GM19240 (cell line): ENCODE measurements around the gene LDB2.
A peak's percentile ranks its signal among the peaks of the same experiment; 100 is the strongest.
"Not testable (repeated sequence)": the region's sequence is repeated elsewhere in the genome, so short reads cannot be mapped to it uniquely, and the experiment has no call there.

Experiments
- DNase-seq: peaks from one replicate; pipeline ENCODE4 v3.0.0; 2011; ENCODE audit warnings: low spot score; ENCODE audit not compliant: insufficient read length

LDB2 gene

DNA sequence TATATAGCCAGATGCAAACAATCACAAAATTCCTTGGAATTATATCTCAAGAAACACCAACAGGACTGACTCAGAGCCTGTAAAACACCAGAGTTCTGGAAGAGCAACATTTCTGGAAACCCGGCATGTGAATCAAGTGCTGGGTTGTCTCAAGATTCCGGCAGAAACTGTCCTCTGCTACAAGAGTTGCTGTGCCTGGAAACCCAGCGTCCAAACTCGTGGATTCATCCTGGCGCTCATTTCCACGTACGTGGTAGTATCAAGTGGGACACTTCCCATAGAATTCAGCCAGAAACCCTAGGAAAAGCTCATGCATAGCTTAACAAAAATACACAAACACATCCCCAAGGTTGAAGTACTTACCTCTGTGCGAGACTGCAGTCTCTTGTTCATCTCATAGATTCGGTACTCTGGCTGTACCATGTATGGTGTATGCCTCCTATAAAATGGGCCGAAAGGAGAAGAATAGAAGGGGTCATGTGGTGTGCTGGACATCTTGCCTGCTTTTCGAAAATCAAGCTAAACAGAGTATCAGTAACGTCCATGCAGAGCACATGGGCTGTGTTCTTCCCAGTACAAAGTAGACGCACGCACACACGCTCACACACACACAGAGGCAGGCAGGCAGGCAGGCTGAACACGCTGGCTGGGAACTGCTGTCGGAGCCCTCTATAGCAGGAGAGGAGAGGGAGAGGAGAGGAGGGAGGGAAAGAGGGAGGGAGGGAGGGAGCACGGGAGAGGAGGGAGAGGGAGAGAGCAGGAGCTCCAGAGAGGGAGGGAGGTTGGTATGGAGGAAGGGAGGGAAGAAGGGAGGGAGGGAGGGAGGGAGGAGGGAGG, at the start of gene LDB2:
TSS of gene LDB2 (minus strand) at position 655 of the 837 bp plus-strand sequence.
- no peak for DNase-seq

DNA sequence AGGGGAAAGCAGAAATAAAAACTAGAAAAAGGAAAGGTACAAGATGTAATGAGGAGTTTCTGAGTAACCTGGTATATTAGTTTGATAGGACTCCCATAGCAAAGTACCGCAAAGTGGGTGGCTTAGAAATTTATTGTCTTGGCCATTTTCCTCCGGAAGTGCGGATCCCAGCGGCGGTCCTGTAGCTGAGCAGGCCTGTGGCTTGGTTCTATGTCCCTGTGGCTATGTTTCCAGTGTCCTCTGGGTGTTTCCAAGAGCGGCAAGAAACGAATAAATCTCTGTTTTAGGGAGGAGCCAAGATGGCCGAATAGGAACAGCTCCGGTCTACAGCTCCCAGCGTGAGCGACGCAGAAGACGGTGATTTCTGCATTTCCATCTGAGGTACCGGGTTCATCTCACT, 44.0 kb upstream of the LDB2 start:
- no peak for DNase-seq

DNA sequence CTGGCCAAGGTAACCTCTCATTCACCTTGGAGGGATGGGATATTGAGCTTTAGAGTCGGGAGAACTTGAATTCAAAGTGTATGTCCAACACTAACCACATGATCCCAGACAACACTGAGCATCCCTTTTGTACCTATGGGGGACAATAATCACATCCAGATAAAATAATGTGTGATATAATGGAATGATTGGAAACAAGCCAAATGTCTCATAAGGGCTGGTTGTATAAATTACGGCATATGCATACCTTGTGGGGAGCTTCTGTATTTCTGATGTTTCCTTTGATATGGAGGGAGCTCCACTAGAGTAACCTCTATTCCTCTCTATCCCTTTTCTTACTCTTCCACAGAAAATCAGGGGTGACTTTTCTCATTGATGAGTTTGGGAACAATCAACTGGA, 40.7 kb upstream of the LDB2 start:
- DNase-seq = no peak

DNA sequence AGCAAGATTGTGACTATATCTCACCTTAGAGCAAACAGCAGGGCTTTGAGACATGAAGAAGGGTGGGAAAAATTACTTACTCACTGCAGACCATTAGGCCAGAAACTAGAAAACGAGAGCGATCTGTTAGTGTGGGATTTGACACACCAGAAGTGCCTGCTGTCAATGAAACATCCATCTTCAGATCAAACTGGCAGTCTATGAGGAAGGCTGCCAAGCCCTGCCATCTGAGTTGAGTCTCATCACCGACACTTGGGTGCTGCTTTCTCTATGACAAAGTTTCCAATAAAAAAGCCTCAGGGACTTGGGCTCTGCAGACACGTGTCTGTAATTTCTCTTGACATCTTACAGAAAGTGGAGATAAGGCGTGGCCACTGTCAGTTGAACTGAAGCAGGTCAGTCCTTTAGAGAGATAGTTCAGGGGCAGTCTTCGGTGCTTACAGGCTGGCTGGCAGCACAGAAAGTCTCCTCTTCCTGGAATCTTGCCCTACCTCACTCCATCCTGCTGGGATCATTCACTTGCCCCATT, 40.1 kb upstream of the LDB2 start:
- DNase-seq = no peak

DNA sequence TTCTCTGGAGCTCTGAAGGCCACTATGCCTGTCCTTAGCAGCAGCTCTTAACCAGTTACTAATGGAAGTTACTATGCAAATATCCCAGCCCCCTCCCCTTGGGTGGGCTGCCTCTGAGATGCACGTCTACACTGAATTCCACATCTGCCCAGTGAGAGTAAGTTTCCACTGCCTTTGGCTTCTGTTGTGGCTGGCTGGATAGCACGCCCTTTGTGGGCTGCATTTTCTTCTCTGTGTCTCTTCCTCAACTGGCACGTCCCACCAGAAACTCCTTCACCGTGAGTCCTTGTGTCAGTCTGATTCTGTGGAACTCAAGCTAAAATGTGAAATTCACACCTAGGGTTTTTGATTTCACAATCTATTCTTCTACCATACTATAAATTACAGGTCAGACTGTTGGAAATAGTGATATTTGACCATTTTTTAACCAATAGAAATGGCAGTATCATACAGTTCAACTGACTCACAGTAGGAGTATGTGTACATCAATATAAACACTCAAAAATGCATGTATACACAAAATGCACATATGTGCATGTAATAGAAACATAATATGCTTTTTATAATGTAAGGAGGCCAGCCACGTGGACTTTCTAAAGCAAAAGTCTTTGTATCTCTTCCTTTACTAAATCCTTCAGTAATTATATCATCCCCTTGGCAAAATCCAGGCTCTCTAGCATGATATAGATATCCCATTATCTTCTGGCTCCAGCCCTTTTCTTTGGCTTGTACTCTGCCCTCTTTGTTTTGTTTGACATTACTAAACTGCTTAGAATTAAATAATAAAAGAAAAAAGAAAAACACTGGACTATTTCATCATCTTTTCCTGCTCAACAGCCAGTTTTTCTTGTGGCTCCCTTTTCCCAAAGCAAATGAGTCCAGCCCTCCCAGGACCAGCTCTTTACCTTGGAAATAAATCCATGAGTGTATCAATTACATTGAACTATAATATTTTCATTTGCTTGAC, 33.2 kb upstream of the LDB2 start:
- no peak for DNase-seq

DNA sequence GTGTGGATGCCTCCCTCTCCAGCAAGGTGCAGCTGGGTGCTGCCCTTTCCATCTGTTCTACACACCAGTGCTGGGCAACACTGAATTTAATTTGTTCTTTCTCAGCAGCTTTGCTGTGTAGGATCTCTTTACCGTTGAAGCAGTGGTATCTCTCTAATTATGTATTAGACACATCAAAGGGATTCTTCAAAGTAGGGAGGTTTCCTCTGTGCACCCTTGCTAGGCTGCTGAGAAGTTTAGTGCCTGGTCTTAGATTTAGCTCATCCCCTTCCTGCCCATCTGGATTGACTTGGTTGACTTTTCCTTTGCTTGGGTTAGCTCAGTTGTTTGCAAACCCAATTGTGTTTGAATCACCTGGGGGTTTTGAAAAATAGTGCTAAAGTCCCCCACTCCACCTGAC, 27.8 kb upstream of the LDB2 start:
- no peak for DNase-seq

DNA sequence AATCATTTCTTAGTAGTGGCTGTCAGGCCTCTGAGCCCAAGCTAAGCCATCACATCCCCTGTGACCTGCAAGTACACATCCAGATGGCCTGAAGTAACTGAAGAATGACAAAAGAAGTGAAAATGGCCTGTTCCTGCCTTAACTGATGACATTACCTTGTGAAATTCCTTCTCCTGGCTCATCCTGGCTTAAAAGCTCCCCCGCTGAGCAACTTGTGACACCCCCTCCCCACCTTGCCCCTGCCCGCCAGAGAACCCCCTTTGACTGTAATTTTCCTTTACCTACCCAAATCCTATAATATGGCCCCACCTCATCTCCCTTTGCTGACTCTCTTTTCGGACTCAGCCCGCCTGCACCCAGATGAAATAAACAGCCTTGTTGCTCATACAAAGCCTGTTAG, 20.3 kb upstream of the LDB2 start:
- not testable (repeated sequence) for DNase-seq

DNA sequence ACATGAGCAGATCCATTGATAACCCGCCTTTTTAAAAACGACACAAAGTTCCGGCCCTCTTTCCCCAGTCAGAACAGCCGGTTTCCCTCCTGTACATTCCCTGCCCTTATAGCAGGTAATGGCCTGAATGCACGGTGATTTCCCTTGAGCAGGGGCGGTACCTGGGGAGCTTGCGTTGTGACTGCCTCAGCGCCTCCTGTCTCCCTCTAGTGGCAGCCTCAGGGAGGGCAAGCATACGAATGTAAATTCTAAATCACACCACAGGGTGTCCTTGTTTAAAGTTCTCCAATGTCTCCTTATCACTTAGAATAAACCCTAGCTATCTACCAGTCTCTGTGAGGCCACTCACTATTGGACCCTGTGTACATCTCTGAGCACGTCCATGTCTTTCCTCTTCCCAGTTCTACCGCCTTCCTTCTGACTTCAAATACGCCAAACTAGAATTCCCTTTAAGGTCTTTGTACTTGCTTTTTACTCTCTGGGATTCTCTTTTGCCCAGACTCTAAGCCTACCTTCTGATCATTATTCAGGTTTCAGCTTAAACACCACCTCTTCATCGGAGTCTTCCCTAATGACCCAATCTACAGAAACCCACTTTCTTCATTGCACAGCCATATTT, 18.4 kb upstream of the LDB2 start:
- peak; percentile 23 for DNase-seq

DNA sequence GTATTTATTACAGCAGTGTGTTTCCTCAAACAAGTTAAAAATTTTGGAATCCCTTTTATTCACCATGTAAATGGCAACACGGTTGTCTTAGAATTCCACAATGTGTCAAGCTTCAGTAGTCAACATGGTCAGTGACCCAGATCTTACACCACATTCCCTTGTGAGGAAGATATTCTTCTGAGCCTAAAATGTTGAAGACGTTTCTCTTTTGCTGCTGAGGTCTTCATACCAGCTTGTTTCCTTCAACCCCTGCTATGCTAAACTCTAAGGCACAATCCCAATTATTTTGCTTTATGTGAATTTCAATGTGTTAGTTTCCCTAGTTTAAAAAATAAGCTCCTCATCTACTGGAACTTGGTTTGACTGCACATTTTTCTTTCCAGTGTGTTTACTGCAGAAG, 17.6 kb upstream of the LDB2 start:
- no peak for DNase-seq

DNA sequence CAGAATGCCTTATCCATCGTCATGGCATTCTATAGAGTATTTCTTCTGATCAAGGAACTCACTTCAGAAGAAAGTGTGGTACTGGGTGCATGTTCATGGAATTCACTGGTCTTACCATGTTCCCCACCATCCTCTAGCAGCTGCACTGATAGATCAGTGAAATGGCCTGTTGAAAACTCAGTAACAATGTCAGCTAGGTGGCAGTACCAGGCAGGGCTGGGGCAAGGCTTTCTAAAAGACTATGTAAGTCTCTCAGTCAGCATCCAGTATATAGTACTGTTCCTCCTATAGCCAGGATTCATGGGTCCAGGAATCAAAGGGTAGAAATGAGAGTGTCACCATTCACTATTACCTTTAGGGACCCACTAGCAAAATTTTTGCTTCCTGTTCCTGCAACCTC, 15.8 kb upstream of the LDB2 start:
- no peak for DNase-seq

DNA sequence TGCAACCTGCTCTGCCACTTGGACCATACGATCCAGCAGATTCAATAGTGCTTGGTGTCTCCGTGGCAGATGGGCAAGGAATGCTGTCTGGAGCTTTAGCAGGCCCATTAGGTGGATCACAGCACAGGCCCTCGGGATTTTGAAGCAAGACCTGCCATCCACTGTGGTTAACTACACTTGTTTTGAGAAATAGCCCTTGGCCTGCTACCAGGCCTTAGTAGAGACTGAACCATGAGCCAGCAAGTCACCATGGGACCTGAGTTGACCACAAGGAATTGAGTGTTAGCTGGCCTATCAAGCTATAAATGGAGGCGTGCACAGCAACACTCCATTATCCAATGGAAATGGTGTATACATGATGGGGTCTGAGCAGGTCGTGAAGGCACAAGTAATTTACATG, 14.5 kb upstream of the LDB2 start:
- no peak for DNase-seq

DNA sequence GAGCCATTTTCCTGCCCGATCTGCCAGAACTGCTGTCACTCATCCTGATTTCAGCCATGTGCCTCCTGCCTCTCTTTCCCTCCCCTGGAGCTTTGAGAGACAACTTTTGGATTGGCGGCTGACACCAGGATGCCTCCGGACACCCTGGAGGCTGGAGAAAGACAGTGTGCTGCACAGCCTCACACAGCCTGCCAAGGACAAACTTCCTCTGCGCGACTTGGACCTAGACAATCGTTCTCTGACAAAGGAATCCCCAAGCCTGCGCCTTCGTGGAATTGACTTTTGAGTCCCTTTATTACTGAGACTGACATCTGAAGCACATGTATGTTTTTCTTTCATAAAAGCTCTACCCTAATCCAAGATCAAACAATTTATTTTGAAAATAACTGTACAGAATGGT, 10.8 kb upstream of the LDB2 start:
- no peak for DNase-seq

DNA sequence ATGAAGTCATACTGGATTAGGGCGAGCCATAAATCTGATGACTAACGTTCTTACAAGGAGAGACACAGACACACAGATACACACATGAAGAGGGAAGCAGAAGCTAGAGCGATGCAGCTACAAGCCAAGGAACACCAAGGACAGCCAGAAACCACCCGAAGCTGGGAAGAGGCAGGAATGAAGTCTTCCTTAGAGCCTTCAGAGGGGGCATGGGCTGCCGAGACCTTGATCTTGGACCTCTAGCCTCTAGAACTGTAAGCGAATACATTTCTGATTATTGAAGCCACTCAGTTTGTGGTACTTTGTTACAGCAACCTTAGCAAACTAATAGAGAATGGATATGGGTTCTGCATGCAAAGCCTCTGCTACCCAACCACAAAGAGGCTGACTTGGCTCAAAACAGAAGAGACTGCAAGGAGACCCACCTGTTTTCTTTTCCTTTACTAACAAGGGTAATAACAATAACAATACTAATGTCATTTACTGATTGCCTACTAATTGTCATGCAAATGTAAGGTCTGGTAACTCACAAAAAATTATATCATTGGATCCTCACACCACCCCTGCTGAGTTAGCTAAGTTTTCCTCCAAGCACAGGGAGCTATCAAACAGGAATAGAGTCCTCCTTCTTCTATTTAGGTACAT, 10.1 kb upstream of the LDB2 start:
- no peak for DNase-seq

DNA sequence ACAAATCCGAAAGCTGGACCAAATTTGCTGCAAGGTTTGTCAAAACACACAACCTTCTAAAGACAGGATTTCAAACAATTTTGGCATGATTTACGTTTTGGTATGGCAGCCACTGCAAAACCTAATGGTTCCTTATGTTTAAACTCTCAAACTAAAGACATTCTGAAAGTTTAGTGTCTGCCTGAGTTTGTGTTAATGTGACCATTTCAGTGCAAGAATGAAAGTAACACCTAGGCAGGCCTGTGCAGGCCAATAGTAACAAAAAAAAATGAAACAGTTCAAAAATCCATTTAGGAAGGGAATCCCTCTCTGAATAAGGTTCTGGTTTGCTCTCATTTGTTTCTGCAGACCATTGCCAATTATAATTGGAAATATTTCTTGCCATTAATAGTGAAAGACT, 1.9 kb upstream of the LDB2 start:
- DNase-seq = no peak

DNA sequence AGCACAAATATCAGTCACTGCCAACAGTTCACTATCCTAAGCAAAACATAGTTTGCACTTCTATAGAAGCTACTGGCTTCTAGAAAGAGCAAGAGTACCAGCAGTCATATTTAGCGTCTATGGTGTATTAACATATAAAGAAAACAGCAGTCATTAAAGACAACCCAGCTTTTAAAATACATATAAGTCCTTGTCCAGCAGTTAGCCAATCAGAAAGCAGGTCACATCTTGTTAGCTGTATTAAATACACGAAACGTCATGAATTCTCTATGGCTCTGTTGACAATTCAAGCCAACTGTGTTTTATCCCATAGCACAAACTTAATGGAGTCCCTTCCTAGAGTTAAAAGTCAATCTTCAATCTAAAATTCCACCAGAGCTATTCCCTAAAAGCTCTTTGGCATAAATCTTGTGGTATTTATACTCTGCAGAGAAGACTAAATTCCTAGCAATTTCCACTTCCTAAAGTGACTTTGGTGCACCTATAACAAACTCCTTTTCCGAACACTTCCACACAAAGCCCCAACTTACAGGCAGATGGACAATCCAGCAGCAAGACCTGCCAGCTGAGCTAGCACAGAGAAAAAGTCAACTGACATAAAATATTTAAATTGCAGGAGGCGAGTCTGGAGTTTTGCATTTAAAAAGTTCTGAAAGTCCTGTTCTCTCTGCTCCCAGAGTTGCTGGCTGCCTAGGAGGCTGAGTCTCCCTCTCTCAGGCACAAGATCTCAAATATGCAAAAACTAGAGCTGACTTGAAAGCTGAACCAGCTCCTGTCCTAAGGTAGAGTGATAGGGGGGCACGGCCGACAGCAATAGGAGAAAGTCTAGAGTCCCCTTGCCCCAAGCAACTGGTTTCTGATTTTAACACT, 1.3 kb downstream of the LDB2 start:
- no peak for DNase-seq

DNA sequence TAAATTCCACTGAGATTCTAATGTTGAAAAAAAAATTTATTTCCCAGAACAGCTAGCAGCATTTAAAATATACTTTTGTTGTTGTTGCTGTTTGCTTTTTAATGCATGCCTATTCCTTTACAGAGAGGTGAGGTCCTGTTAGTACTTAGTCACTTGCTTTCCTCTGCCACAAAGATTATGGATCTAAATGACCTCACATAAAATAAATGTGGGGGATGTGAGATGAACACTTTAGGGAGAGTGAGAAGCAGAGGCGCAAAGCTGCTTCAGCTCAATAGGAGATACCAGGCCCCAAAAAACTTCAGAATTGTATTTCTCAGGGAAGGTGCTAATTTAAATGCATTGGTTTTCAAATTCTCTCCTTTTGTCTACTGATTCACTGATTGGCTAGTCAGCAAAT, 4.0 kb downstream of the LDB2 start:
- no peak for DNase-seq

DNA sequence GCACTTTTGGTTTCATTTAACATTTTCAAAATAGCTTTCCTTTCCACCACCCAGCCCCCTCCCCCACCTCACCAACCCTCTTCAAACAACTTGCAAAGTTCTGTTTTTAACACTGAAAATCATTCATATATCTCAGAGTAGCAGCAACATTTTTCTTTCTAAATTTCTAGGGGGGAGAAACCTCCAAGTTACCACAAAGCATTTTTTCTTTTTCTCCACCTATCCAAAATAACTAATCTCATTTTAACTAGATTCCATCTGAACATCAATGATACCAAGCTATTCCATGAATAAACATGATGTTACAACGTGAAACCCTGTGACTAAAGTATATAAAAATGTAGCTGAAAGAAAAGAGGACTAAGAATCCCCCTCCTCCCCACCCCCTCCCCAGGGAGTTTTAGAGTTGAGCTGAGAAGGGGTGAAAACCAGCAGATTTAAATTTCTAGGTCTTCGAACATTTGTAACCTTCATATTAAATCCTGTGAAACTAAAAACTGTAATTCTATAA, 5.2 kb downstream of the LDB2 start:
- DNase-seq = no peak

DNA sequence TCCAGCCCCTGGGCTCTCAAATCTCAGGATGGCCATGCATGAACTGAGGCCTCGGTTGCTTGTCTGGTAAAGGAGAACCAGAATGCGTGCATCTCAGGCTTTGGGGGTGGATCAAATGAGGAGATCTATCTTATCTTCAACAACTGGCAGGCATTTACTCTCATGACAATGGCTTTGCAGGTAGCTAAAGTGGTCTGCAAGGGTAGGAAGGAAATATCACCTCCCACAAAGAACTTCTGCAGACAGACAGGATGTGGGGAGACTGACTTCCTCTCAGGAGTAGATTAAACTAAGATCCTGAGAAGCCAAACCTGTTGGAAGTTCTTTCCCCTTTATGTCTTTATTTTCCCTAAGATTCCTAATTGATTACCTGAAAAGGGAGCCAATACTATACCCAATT, 7.8 kb downstream of the LDB2 start:
- no peak for DNase-seq

DNA sequence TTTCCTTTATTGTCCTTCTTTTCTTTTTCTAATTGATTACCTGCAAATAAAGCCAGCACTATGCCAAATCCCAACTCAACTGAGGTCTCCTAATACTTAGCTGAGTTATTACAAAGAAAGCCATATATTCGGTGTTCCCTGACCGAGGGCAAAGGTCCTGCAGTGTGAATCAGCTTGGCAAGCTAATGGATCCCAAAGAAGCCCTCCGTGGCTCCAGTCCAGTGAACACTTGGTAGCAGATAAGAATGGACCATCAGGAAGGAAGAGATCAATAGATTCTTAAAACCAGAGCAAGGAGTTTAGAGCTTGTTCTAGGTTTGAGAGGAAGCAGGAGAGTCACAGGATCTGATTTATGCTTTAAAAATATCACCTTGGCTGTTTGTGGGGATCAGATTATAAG, 8.5 kb downstream of the LDB2 start:
- DNase-seq = no peak

DNA sequence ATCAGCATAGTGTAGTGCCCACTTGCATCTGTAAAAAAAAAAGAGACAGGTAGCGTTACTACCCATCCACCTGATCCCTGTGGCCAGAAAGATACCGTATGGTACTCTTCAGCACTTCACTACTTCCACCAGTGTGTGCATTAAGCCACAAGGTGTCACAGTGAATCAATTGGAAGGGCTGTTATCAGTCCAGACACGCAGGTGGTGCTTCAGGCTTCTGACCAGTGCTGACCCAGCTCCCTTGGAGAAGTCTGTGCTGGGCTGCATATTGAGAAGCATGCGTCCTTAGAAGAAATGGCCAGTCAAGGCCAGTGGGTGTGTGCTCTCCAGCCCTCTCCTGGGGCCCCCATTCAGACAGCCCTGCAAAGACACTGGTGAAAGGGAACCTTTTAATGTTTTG, 10.6 kb downstream of the LDB2 start:
- no peak for DNase-seq
